ENCODE results near the gene CA5B. TPM values are rescaled to one million over a fixed set of nuclear protein-coding genes. Genes with fewer than 3 reads are reported as not detected.
"Not testable (repeated sequence)": the region's sequence is repeated elsewhere in the genome, so short reads cannot be mapped to it uniquely, and the experiment has no call there.

Gene CA5B, protein sequence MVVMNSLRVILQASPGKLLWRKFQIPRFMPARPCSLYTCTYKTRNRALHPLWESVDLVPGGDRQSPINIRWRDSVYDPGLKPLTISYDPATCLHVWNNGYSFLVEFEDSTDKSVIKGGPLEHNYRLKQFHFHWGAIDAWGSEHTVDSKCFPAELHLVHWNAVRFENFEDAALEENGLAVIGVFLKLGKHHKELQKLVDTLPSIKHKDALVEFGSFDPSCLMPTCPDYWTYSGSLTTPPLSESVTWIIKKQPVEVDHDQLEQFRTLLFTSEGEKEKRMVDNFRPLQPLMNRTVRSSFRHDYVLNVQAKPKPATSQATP
- total RNA-seq: 10 to 100 TPM; 13.3 to 17.7 TPM

DNA sequence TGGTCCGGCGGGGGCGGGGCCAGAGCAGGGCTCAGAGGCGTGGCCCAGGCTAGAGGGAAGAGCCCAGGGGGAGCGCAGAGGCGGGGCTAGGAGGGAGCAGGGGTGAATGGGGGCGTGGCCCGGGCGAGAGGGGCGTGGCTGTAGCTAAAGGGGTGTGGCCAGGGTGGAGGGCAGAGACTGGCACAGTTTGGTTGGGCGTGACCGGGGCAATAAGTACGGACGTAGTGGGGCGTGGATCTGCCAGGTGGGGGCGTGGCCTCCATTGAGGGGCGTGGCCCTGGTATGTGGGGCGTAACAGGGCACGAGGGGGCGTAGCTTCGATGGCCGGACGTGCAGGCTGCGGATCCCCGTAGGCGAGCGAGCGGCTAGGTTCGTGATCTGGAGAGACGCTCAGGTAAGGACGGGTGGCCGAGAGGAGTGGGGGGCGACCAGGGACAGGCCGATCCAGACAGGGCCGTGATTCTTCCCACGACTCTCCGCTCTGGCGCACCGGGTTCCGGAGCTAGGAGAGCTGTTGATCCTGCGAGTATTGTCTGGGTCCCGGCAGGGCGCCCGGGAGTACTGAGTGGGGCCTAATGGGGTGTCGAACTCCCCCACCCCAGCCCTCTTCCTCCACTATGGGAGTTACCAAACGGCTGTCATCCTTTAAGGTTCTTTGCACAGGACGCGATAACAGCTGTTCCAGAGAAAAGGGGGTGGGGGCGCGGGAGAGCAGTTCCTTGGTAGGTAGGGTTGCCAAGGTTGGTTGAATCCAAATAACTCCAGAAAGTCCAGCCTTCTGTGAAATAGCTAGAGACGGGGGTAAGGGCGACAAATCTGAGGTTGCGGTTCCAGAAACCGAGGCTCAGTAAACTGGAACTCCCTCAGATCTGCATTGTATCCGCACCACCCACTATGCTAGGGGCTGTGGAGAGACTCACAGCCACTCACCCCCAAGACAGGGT, at the start of gene CA5B:
CA5B (plus strand) TSS at position 312 of the 944 bp plus-strand sequence. CDS start 11,754 bp downstream, outside the sequence.
- Mint-ChIP-seq H3K4me3 (peak within 1 kb of the TSS; percentile 82), H3K27me3 (no peaks in the 10 kb centered on the region), H3K36me3 (ENCODE audit: low read depth) (peaks cover 12% of the 10 kb centered on the region), H3K27ac (peak within 1 kb of the TSS; percentile 78), H3K9me3 (ENCODE audit: low read depth) (no peaks in the 10 kb centered on the region), H3K4me1 (peaks cover 40% of the 10 kb centered on the region)
- intact Hi-C loops (cut with DNase I, micrococcal nuclease): loop anchor here (1.0 to 10.0 kb wide), 9 partner anchors 11 to 1134 kb away; partner anchors contain the start of genes ZRSR2 (in 2 of the 2), AP1S2 (in 1 of the 2), CTPS2 (in 1 of the 2) and PIGA (in 1 of the 2)
- ChIA-PET CTCF (interaction anchor here (0.5 to 1.4 kb wide), 3 partner anchors 12 to 62 kb away, joined by 3 to 6 read pairs (median 3); no protein-coding TSS in a partner anchor), POLR2A (interaction anchor here (0.5 to 1.4 kb wide), 6 partner anchors 12 to 1631 kb away, joined by 3 to 7 read pairs (median 4); partner anchors contain the start of genes AP1S2 and ZRSR2)
- peak; percentile 97 for DNase-seq
- peak; percentile 94 for ATAC-seq

DNA sequence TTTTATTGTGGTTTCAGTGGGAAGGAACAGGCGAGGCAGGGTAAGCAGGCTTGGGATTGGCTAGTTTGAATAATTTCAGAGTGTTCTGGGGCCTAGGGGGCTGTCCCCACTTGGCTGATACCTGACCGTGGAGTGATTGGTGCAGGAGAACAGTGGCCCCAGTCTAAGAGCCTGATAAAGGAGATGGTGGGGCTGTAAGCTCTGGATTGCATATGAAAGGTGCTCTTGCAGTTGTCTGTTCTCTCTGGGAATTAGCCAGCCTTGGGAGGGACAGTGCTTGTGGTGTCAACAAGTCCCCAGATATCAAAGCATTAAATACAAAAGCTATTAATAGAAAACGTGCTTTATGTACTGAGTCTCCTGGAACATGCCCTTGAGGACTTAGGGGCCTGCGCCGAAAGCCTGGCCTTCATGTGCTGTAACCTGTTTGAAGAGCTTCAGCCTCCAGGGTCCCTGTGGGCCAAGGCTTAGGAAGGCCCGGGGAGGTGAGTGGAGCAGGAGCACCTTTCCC, 43.1 kb upstream of the CA5B start:
- POLR2A ChIA-PET: no interaction called here
- Mint-ChIP-seq H3K27ac (no peak overlapping the region), H3K36me3 (ENCODE audit: low read depth) (peaks cover 21% of the 10 kb centered on the region), H3K4me3 (no peak overlapping the region), H3K9me3 (ENCODE audit: low read depth) (no peaks in the 10 kb centered on the region), H3K27me3 (no peaks in the 10 kb centered on the region), H3K4me1 (peaks cover 3% of the 10 kb centered on the region)
- intact Hi-C loops (cut with DNase I, micrococcal nuclease): no loop called here
- CTCF ChIA-PET: no interaction called here
- DNase-seq: no peak
- ATAC-seq: no peak

DNA sequence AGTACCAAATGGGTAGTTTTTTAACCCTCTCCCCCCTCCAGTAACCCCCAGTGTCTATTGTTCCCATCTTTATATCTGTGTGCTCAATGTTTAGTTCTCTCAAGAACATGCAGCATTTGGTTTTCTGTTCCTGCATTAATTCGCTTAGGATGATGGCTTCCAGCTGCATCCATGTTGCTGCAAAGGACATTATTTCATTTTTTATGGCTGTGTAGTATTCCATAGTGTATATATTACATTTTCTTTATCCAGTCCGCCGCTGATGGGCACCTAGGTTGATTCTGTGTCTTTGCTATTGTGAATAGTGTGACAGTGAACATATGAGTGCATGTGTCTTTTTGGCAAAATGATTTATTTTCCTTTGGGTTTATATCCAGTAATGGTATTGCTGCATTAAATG, 41.6 kb upstream of the CA5B start:
- intact Hi-C loops (cut with DNase I, micrococcal nuclease): no loop called here
- POLR2A ChIA-PET: no interaction called here
- Mint-ChIP-seq H3K4me3 (no peak overlapping the region), H3K36me3 (ENCODE audit: low read depth) (peaks cover 14% of the 10 kb centered on the region), H3K4me1 (peaks cover 3% of the 10 kb centered on the region), H3K27ac (no peak overlapping the region), H3K27me3 (no peaks in the 10 kb centered on the region), H3K9me3 (ENCODE audit: low read depth) (no peaks in the 10 kb centered on the region)
- DNase-seq (no peak), ATAC-seq (no peak)
- CTCF ChIA-PET: no interaction called here

DNA sequence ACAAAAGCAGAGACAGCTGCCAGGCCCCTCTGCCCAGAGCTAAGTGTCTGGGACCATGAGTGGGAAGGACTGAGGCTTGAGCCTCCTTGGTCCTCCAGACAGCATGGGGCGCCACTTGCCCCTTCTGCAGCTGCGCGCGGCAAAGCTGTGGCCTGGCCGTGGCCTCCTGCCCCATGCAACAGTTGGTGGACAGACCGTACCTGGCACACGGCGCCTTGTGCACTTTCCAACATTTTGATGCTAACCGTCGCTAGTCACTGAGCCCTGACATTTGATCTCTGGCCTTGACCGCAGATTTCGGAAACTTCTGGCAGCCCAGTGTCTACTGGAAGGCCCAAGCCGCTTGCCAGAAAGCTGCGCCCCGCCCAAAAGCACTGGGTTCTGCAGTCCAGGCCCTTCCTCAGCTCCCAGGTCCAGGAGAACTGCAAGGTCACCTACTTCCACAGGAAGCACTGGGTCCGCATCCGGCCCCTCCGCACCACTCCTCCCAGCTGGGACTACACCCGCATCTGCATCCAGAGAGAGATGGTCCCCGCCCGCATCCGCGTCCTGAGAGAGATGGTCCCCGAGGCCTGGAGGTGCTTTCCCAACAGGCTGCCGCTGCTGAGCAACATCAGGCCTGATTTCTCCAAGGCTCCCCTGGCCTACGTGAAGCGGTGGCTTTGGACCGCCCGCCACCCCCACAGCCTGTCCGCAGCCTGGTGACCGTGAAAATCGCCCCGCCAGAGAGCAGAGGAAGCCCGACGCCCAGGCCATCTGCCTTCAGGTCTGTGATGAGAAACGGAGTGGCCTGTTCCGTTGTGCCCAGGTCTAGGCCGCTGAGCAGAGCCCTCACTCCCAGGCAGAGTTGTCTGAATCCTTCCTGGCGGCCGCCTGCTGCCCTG, 35.3 kb upstream of the CA5B start:
- CTCF ChIA-PET: no interaction called here
- POLR2A ChIA-PET: no interaction called here
- ATAC-seq: no peak
- DNase-seq: no peak
- H3K4me1 Mint-ChIP-seq: no peaks in the 10 kb centered on the region
- no peaks in the 10 kb centered on the region for H3K27me3 Mint-ChIP-seq
- peaks cover 3% of the 10 kb centered on the region for H3K36me3 Mint-ChIP-seq (ENCODE audit: low read depth)
- H3K27ac Mint-ChIP-seq: no peak overlapping the region
- no peaks in the 10 kb centered on the region for H3K9me3 Mint-ChIP-seq (ENCODE audit: low read depth)
- intact Hi-C loops (cut with DNase I, micrococcal nuclease): no loop called here
- H3K4me3 Mint-ChIP-seq: no peak overlapping the region

DNA sequence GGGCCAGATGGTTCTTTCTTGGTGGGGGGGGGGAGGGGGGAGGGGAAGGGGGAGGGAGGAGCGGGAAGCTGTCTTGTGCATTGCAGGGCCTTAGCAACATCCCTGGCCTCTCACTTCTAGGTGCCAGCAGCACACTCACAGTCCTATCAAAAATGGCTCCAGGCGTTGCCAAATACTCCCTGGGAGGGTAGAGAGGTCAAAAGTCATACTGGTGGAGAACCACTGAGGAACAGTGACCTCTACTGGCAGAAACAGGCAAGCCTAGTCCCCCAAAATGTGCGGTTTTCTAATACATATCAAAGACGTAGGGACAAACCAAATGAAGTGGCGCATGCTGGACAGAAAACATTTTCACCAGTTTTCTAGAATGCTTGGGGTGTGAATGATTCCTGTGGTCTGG, 34.3 kb upstream of the CA5B start:
- ATAC-seq: peak; percentile 64
- POLR2A ChIA-PET; H3K4me1 Mint-ChIP-seq; H3K36me3 Mint-ChIP-seq (ENCODE audit: low read depth); DNase-seq; H3K9me3 Mint-ChIP-seq (ENCODE audit: low read depth); intact Hi-C loops (cut with DNase I, micrococcal nuclease); H3K27me3 Mint-ChIP-seq; H3K4me3 Mint-ChIP-seq; H3K27ac Mint-ChIP-seq; CTCF ChIA-PET: not testable (repeated sequence)

DNA sequence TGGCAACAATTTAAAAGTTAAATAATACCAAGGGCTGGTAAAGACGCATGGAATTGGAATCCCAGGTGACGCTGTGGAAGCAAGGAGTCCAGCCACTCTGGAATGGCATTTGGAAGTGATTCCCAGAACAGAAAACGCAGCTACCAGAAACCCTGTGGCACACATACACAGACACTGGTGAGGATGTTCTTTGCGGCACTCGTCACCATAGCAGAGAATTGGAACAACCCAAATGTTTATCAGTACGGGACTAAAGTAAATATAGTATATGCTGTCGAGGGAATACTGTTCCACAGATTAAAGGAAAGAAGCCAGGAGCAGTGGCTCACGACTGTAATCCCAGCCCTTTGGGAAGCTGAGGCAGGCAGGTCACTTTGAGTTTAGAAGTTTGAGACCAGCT, 33.8 kb upstream of the CA5B start:
- H3K27ac Mint-ChIP-seq; intact Hi-C loops (cut with DNase I, micrococcal nuclease); DNase-seq; CTCF ChIA-PET; POLR2A ChIA-PET; H3K4me1 Mint-ChIP-seq; H3K9me3 Mint-ChIP-seq (ENCODE audit: low read depth); H3K4me3 Mint-ChIP-seq; H3K27me3 Mint-ChIP-seq; H3K36me3 Mint-ChIP-seq (ENCODE audit: low read depth); ATAC-seq: not testable (repeated sequence)

DNA sequence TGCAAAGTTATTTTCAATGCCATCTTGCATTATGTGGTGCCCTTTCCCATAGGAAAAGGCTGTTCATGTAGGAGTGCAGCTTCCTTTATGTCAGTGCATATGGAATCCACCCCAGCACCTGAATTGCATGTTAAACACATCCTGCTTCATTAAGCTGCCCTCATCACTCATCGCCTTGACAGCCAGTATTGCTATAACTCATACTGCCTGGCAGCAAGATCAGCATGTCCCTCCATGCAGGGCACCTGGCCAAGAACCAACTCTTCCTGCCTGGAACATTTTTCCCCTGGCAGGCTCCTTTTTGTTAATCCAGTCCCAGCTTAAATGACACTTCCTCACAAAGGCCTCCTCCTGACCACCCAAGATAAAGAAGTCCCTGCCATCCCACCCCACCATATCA, 23.5 kb upstream of the CA5B start:
- no peak overlapping the region for H3K27ac Mint-ChIP-seq
- DNase-seq (no peak), ATAC-seq (no peak)
- no peak overlapping the region for H3K4me3 Mint-ChIP-seq
- intact Hi-C loops (cut with DNase I, micrococcal nuclease): no loop called here
- POLR2A ChIA-PET: no interaction called here
- peaks cover 5% of the 10 kb centered on the region for H3K36me3 Mint-ChIP-seq (ENCODE audit: low read depth)
- H3K9me3 Mint-ChIP-seq (ENCODE audit: low read depth): no peaks in the 10 kb centered on the region
- no peaks in the 10 kb centered on the region for H3K27me3 Mint-ChIP-seq
- H3K4me1 Mint-ChIP-seq: peaks cover 3% of the 10 kb centered on the region
- CTCF ChIA-PET: no interaction called here

DNA sequence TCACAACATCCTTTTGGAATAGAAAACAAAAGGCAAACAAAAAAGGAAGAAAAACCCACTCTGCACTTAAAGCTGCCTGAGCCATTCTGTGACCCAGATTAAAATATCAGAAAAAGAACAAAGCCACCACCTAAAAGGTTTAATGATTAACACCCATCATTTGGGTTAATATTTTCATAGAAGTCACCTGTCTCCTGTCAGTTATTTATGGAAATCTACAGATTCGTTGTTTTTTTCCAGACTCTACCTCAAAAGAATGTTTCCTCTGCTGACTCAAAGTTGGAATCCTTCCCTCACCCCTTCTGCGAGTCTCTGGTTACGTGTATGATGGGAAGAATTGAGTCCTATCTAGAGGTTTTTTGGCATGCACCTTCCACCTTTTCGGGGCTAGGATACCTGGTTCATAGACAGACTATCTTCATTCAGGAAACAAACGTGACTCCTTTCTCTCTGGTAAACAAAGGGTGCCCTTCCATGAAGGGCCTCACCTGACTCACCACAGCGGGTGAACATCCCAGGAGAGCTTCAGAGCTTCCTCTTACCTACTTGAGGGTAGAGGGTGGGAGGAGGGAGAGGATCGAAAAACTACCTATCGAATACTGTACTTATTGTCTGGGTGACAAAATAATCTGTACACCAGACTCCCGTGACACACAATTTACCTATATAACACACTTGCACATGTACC, 19.6 kb upstream of the CA5B start:
- Mint-ChIP-seq H3K36me3 (ENCODE audit: low read depth) (peaks cover 5% of the 10 kb centered on the region), H3K4me3 (no peak overlapping the region), H3K27me3 (no peaks in the 10 kb centered on the region), H3K27ac (no peak overlapping the region), H3K4me1 (peaks cover 4% of the 10 kb centered on the region), H3K9me3 (ENCODE audit: low read depth) (no peaks in the 10 kb centered on the region)
- no peak for DNase-seq
- ChIA-PET POLR2A (no interaction called here), CTCF (no interaction called here)
- intact Hi-C loops (cut with DNase I, micrococcal nuclease): no loop called here
- ATAC-seq: no peak

DNA sequence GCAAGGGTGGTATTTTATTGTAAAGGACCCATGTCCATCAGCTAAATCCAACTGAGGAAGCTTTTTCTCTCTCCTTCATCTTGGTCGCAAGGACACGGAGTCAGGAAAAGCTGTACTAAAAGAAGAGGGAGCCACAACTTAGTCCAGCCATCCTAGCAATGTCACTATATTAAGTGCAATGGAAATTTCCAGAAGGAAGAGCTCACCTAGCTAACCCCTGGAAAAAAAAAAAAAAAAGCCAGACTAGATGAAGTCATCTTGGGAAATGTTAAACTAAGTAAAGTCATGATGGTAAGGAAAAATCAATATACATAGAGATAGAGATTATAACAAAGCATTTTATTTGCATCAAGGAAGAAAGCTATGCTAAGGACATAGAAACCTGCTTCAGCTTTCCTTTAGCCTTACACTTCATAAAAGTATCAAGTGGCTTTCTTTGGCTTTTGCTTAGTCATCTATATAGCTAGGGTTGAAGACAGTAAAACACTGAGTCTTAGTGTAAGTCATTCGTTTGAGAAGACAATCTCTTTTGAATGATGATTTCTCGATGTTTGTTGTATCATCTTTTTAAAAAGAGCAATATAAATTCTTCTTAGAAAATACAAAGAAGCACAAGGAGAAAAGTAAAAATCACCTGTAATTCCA, 18.6 kb upstream of the CA5B start:
- intact Hi-C loops (cut with DNase I, micrococcal nuclease): no loop called here
- no peak overlapping the region for H3K4me3 Mint-ChIP-seq
- CTCF ChIA-PET: interaction anchor here (0.7 to 0.9 kb wide), 3 partner anchors 13 to 104 kb away, joined by 3 to 4 read pairs (median 3); no protein-coding TSS in a partner anchor
- H3K27me3 Mint-ChIP-seq: no peaks in the 10 kb centered on the region
- H3K9me3 Mint-ChIP-seq (ENCODE audit: low read depth): no peaks in the 10 kb centered on the region
- H3K27ac Mint-ChIP-seq: no peak overlapping the region
- H3K4me1 Mint-ChIP-seq: peaks cover 11% of the 10 kb centered on the region
- peaks cover 5% of the 10 kb centered on the region for H3K36me3 Mint-ChIP-seq (ENCODE audit: low read depth)
- POLR2A ChIA-PET: interaction anchor here (0.6 kb wide), 2 partner anchors 44 to 135 kb away, joined by 3 to 5 read pairs; partner anchors contain the start of gene AP1S2
- peak; percentile 36 for ATAC-seq
- no peak for DNase-seq

DNA sequence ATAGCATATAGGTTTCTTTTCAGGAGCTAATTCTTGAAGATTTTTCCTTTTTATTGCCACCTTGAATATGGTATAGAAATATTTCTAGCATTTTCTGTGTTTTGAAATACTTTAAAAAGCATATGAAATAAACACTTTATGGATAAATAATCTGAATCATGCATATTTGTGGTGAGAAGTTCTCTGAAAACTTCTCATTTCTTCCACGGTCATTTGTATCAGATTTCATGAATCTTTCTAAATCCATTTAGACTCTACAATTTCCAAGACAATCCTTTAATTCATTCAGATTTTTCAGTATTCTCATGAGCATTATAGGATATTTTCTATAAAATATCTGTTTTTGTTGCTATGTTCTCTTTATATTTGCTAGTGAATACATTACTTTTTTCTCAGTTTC, 16.2 kb upstream of the CA5B start:
- H3K4me3 Mint-ChIP-seq: no peak overlapping the region
- H3K4me1 Mint-ChIP-seq: peaks cover 14% of the 10 kb centered on the region
- CTCF ChIA-PET: no interaction called here
- DNase-seq (no peak), ATAC-seq (no peak)
- intact Hi-C loops (cut with DNase I, micrococcal nuclease): no loop called here
- H3K36me3 Mint-ChIP-seq (ENCODE audit: low read depth): peaks cover 3% of the 10 kb centered on the region
- H3K27me3 Mint-ChIP-seq: no peaks in the 10 kb centered on the region
- no peak overlapping the region for H3K27ac Mint-ChIP-seq
- H3K9me3 Mint-ChIP-seq (ENCODE audit: low read depth): no peaks in the 10 kb centered on the region
- POLR2A ChIA-PET: no interaction called here
